Ishikawa (cell line): Measurements from ENCODE around the gene RPL22.

ENCODE experiments used
- CEBPB ChIP-seq: IDR thresholded peaks from 2 replicates; pipeline ENCODE4 v1.6.1; 2012
- CREB1 ChIP-seq: IDR thresholded peaks from 2 replicates; pipeline ENCODE4 v1.6.1; 2012; ENCODE audit warnings: low read depth
- TAF1 ChIP-seq: IDR thresholded peaks from 2 replicates; pipeline ENCODE4 v1.6.1; 2012; ENCODE audit warnings: low read depth, mild to moderate bottlenecking
- TCF12 ChIP-seq: IDR thresholded peaks from 2 replicates; pipeline ENCODE4 v1.6.1; 2012; ENCODE audit warnings: low read depth
- TEAD4 ChIP-seq: IDR thresholded peaks from 2 replicates; pipeline ENCODE4 v1.6.1; 2012
- YY1 ChIP-seq: IDR thresholded peaks from 2 replicates; pipeline ENCODE4 v1.6.1; 2012; ENCODE audit warnings: low read depth
- TF ChIP-seq, protein P1 (sequence below): IDR thresholded peaks from 2 replicates; pipeline ENCODE4 v1.6.1; 2012
- TF ChIP-seq, protein P2 (sequence below): IDR thresholded peaks from 2 replicates; pipeline ENCODE4 v1.6.1; 2012

DNA sequence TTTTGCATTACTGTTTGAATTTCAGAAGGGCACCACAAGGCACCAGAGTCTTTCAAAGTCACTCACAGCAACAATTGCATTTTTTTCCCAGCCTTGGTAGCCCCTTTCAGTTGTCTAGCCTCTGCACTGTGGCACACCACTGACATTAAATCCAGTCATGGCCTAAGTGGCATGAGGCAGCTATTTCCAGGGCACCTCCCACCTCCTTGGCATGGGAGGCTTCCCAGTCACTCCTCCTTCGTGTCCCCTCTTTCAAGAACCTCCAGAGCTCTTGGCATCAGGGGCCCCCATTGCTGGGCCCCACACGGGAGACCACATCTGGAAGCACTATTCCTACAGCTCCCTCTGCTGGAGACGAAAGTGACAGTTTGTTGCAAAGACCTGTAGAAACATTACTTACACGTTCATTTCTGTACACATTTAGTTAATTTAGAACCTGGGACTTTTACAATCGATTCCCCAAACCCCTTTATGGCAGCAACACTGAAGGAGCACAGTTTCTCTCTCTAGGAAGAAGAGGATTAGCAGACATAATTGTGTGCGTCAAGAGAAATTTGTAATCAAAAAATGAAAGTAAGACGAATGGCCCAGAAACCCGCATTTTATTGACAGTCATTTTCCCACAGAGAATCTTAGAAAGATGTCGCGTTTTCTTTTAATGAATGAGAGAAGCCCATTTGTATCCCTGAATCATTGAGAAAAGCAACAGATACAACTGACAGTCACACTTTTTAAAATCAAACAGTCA lies 13.6 kb downstream of the RPL22 start:
- TF ChIP-seq, protein P1, sequence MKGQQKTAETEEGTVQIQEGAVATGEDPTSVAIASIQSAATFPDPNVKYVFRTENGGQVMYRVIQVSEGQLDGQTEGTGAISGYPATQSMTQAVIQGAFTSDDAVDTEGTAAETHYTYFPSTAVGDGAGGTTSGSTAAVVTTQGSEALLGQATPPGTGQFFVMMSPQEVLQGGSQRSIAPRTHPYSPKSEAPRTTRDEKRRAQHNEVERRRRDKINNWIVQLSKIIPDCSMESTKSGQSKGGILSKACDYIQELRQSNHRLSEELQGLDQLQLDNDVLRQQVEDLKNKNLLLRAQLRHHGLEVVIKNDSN: no peak
- TF ChIP-seq TAF1 (no peak), CREB1 (no peak), TCF12 (no peak), CEBPB (no peak), TEAD4 (no peak), YY1 (no peak)
- TF ChIP-seq, protein P2, sequence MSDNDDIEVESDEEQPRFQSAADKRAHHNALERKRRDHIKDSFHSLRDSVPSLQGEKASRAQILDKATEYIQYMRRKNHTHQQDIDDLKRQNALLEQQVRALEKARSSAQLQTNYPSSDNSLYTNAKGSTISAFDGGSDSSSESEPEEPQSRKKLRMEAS: no peak
